ENCODE data around the gene WDR7.

- TF ChIP-seq, protein P1, sequence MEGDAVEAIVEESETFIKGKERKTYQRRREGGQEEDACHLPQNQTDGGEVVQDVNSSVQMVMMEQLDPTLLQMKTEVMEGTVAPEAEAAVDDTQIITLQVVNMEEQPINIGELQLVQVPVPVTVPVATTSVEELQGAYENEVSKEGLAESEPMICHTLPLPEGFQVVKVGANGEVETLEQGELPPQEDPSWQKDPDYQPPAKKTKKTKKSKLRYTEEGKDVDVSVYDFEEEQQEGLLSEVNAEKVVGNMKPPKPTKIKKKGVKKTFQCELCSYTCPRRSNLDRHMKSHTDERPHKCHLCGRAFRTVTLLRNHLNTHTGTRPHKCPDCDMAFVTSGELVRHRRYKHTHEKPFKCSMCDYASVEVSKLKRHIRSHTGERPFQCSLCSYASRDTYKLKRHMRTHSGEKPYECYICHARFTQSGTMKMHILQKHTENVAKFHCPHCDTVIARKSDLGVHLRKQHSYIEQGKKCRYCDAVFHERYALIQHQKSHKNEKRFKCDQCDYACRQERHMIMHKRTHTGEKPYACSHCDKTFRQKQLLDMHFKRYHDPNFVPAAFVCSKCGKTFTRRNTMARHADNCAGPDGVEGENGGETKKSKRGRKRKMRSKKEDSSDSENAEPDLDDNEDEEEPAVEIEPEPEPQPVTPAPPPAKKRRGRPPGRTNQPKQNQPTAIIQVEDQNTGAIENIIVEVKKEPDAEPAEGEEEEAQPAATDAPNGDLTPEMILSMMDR (IDR thresholded peaks at IDR 0.05) = no peak
- no peak for TF ChIP-seq EP300 (IDR thresholded peaks at IDR 0.05)
These were observed 378.6 kb downstream of the WDR7 start for GRCh38 chr18:57029761-57030160.
